ENCODE measurements around the gene GLIS1. TPM values are rescaled to one million over a fixed set of nuclear protein-coding genes. Genes with fewer than 3 reads are reported as not detected.

The GLIS1 gene
- total RNA-seq, 4 donors from 2014 or later: not detected

DNA sequence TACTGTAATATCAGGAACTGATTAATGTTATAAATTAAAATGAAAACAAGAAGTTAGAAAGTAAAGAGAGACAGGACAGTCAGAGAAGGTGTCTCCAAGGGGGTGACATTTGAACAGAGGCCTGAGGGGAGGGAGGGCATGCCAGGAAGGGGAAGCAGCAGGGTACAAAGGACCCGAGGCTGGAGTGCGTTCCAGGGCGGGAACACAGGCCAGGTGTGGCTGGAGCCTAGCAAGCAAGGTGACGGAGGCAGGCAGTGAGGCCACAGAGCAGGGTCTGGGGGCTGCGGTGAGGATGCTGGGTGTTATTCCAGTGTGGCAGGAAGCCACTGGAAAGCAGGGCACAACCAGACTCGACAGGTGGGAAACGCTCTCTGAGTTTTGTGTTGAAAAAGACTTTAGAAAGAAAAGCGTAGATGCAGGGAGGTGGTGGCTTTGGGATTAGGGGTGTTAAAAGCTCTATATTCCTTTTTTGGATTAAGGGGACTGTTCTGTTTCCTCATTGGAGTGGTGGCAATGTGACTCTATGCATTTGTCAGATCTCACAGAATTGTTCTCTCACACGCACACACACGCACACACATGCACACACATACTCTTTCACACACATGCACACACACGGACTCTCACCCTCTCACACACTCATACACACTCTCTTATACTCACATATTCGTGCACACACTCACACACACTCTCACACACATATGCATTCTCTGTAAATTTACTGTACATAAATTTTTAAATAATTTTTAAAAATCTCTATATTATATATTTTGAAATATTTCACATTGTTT, 124.5 kb downstream of the GLIS1 start:
- Histone ChIP-seq H3K4me3 (no peak overlapping the region), H3K36me3 (no peaks in the 10 kb centered on the region), H3K4me1 (no peaks in the 10 kb centered on the region), H3K27me3 (no peaks in the 10 kb centered on the region), H3K27ac (no peak overlapping the region), H3K9me3 (no peaks in the 10 kb centered on the region)
- in situ Hi-C loops (cut with MboI; ENCODE audit: low sequenced_read_pairs in 4 of 4): no loop called here
- ATAC-seq (no peak), DNase-seq (no peak)
- intact Hi-C loops (cut with DNase I; ENCODE audit: low total_unique reads): no loop called here
- TF ChIP-seq, protein P1, sequence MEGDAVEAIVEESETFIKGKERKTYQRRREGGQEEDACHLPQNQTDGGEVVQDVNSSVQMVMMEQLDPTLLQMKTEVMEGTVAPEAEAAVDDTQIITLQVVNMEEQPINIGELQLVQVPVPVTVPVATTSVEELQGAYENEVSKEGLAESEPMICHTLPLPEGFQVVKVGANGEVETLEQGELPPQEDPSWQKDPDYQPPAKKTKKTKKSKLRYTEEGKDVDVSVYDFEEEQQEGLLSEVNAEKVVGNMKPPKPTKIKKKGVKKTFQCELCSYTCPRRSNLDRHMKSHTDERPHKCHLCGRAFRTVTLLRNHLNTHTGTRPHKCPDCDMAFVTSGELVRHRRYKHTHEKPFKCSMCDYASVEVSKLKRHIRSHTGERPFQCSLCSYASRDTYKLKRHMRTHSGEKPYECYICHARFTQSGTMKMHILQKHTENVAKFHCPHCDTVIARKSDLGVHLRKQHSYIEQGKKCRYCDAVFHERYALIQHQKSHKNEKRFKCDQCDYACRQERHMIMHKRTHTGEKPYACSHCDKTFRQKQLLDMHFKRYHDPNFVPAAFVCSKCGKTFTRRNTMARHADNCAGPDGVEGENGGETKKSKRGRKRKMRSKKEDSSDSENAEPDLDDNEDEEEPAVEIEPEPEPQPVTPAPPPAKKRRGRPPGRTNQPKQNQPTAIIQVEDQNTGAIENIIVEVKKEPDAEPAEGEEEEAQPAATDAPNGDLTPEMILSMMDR (IDR thresholded peaks at IDR 0.05 in 4 of 5, conservative IDR thresholded peaks at IDR 0.05 in 1 of 5): no peak
- TF ChIP-seq POLR2A (IDR thresholded peaks at IDR 0.05): no peak

DNA sequence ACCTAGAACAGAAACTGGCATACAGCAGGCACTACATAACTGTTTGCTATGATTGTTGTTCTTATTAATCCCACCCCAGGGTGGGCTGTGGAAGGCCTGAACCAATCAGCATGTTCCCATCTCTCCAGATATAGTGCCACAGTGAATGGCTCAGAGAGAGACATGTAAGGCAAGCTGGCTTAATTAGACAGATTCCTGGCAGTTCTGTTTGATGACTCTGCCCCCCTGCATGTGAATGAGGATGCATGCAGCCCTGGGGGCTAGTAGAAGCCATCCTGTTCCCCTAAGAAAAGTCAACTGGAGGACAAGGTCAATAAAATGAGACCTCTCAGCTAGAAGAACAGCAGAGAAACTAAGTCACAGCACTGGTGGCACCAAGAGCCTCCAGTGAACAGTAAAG, 130.3 kb downstream of the GLIS1 start:
- in situ Hi-C loops (cut with MboI; ENCODE audit: low sequenced_read_pairs in 4 of 4): no loop called here
- no peak overlapping the region for H3K27ac ChIP-seq
- no peaks in the 10 kb centered on the region for H3K36me3 ChIP-seq
- DNase-seq (no peak), ATAC-seq (no peak)
- H3K9me3 ChIP-seq: no peaks in the 10 kb centered on the region
- H3K4me3 ChIP-seq: no peak overlapping the region
- no peaks in the 10 kb centered on the region for H3K27me3 ChIP-seq
- intact Hi-C loops (cut with DNase I; ENCODE audit: low total_unique reads): no loop called here
- H3K4me1 ChIP-seq: no peaks in the 10 kb centered on the region
- TF ChIP-seq, protein P1 (IDR thresholded peaks at IDR 0.05 in 4 of 5, conservative IDR thresholded peaks at IDR 0.05 in 1 of 5): no peak
- no peak for TF ChIP-seq POLR2A (IDR thresholded peaks at IDR 0.05)

DNA sequence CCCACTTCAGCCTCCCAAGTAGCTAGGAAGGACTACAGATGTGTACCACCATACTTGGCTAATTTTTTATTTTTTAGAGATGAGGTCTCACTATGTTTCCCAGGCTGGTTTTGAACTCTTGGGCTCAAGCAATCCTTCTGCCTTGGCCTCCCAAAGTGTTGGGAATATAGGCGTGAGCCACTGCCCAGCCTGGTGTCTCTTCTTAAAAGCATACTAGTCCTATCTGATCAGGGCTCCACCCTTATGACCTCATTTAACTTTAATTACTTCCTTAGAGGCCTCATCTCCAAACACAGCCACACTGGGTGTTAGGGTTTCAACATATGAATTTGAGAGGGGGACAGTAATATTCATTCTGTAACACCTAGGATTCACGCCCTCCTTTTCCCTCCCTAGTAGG, 130.9 kb downstream of the GLIS1 start:
- Histone ChIP-seq H3K27me3 (no peaks in the 10 kb centered on the region), H3K4me3 (no peak overlapping the region), H3K4me1 (no peaks in the 10 kb centered on the region), H3K27ac (no peak overlapping the region), H3K36me3 (no peaks in the 10 kb centered on the region), H3K9me3 (no peaks in the 10 kb centered on the region)
- in situ Hi-C loops (cut with MboI; ENCODE audit: low sequenced_read_pairs in 4 of 4) (no loop called here), intact Hi-C loops (cut with DNase I; ENCODE audit: low total_unique reads) (no loop called here)
- ATAC-seq (no peak), DNase-seq (no peak)
- TF ChIP-seq POLR2A (IDR thresholded peaks at IDR 0.05): no peak
- TF ChIP-seq, protein P1 (IDR thresholded peaks at IDR 0.05 in 4 of 5, conservative IDR thresholded peaks at IDR 0.05 in 1 of 5): no peak

DNA sequence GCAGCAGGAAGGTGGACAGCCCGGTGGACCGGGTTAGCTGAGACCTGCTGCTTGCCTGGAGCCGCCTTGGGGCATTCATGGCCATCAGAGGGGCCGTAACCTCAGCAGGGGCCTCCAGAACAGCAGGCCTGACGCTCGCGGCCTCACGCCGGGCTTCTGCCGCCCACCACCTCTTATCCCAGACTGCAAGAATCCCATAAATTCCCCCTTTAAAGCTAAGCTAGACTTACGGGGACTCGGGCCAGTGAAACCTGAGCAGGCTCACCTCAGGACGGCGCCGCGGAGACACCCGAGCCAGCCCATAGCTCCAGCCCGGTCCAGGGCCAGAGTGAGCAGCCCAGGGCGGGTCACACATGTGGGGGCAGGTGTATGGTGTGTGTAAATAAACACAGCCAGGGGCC, 132.3 kb downstream of the GLIS1 start:
- no peak overlapping the region for H3K27ac ChIP-seq
- no peaks in the 10 kb centered on the region for H3K4me1 ChIP-seq
- H3K36me3 ChIP-seq: no peaks in the 10 kb centered on the region
- in situ Hi-C loops (cut with MboI; ENCODE audit: low sequenced_read_pairs in 4 of 4) (no loop called here), intact Hi-C loops (cut with DNase I; ENCODE audit: low total_unique reads) (no loop called here)
- ATAC-seq (peak; percentile 66 to 69), DNase-seq (peak in 1 of 2 donors; percentile 46)
- TF ChIP-seq, protein P1 (IDR thresholded peaks at IDR 0.05 in 4 of 5, conservative IDR thresholded peaks at IDR 0.05 in 1 of 5): no peak
- no peak for TF ChIP-seq POLR2A (IDR thresholded peaks at IDR 0.05)
- H3K27me3 ChIP-seq: no peaks in the 10 kb centered on the region
- no peak overlapping the region for H3K4me3 ChIP-seq
- no peaks in the 10 kb centered on the region for H3K9me3 ChIP-seq
